Stimulated activated CD8-positive, alpha-beta memory T cell treated with anti-CD3 and anti-CD28 coated beads, Interleukin-12 subunit alpha, Interleukin-12 subunit beta, amount 100 ng/mL, for 24 hours (primary cell): ENCODE results near the gene JAZF1.

Experiments used
- DNase-seq: peaks from one replicate; pipeline ENCODE4 v3.0.0-alpha.2; 2020; ENCODE audit errors: extremely low read depth

Gene JAZF1

GRCh38 chr7:28180364-28181147 lies at the start of gene JAZF1:
TSS of gene JAZF1 (minus strand) at chr7:28180795.
- no peak for DNase-seq

- DNase-seq, result no peak
Measured at GRCh38 chr7:28230261-28230660, 49.7 kb upstream of the JAZF1 start.

- DNase-seq, result no peak
Measured at GRCh38 chr7:28228396-28228795, 47.8 kb upstream of the JAZF1 start.

GRCh38 chr7:28226003-28226402 lies 45.4 kb upstream of the JAZF1 start:
- DNase-seq, result no peak

- DNase-seq, result no peak
Measured at GRCh38 chr7:28225576-28225975, 45.0 kb upstream of the JAZF1 start.

- DNase-seq, result no peak
Measured at GRCh38 chr7:28224675-28225074, 44.1 kb upstream of the JAZF1 start.

GRCh38 chr7:28224172-28224571 lies 43.6 kb upstream of the JAZF1 start:
- no peak for DNase-seq

GRCh38 chr7:28222636-28223035 lies 42.0 kb upstream of the JAZF1 start:
- no peak for DNase-seq

GRCh38 chr7:28219793-28220192 lies 39.2 kb upstream of the JAZF1 start:
- no peak for DNase-seq

- DNase-seq, result no peak
Measured at GRCh38 chr7:28217143-28217542, 36.5 kb upstream of the JAZF1 start.

GRCh38 chr7:28211006-28211405 lies 30.4 kb upstream of the JAZF1 start:
- DNase-seq, result no peak

- DNase-seq, result no peak
Measured at GRCh38 chr7:28208506-28208905, 27.9 kb upstream of the JAZF1 start.

- no peak for DNase-seq
Measured at GRCh38 chr7:28207486-28208158, 27.0 kb upstream of the JAZF1 start.

GRCh38 chr7:28205506-28205905 lies 24.9 kb upstream of the JAZF1 start:
- no peak for DNase-seq

GRCh38 chr7:28203508-28204240 lies 23.1 kb upstream of the JAZF1 start:
- DNase-seq, result no peak

- DNase-seq, result no peak
Measured at GRCh38 chr7:28202222-28202621, 21.6 kb upstream of the JAZF1 start.

GRCh38 chr7:28201131-28201530 lies 20.5 kb upstream of the JAZF1 start:
- DNase-seq, result no peak

- DNase-seq, result no peak
Measured at GRCh38 chr7:28200598-28200997, 20.0 kb upstream of the JAZF1 start.

GRCh38 chr7:28199021-28199510 lies 18.5 kb upstream of the JAZF1 start:
- no peak for DNase-seq

- no peak for DNase-seq
Measured at GRCh38 chr7:28195910-28196620, 15.5 kb upstream of the JAZF1 start.

GRCh38 chr7:28192786-28193585 lies 12.4 kb upstream of the JAZF1 start:
- DNase-seq, result no peak
